HUES48 (cell line): ENCODE results near the gene USP35.

ENCODE experiments used
- H3K27ac ChIP-seq: one replicate; pipeline ENCODE4 v1.7.0; 2013; ENCODE audit warnings: low read depth, low read length, inconsistent platforms
- H3K27me3 ChIP-seq: 2 replicates; pipeline ENCODE4 v1.6.1; 2013; ENCODE audit warnings: mild to moderate bottlenecking, low read length; ENCODE audit not compliant: control insufficient read depth, insufficient read depth
- H3K36me3 ChIP-seq: 2 replicates; pipeline ENCODE4 v1.6.1; 2013; ENCODE audit warnings: low read length; ENCODE audit not compliant: control insufficient read depth, insufficient read depth
- H3K4me1 ChIP-seq: 2 replicates; pipeline ENCODE4 v1.6.1; 2013; ENCODE audit warnings: mild to moderate bottlenecking, low read length; ENCODE audit not compliant: control insufficient read depth, insufficient read depth
- H3K4me3 ChIP-seq: 2 replicates; pipeline ENCODE4 v1.5.1; 2013; ENCODE audit warnings: mild to moderate bottlenecking, low read depth, low read length
- H3K9ac ChIP-seq: 2 replicates; pipeline ENCODE4 v1.6.1; 2013; ENCODE audit warnings: mild to moderate bottlenecking, low read depth, low read length, moderate library complexity
- H3K9me3 ChIP-seq: 2 replicates; pipeline ENCODE4 v1.6.1; 2013; ENCODE audit warnings: low read length; ENCODE audit not compliant: control insufficient read depth, insufficient read depth

USP35 gene

DNA sequence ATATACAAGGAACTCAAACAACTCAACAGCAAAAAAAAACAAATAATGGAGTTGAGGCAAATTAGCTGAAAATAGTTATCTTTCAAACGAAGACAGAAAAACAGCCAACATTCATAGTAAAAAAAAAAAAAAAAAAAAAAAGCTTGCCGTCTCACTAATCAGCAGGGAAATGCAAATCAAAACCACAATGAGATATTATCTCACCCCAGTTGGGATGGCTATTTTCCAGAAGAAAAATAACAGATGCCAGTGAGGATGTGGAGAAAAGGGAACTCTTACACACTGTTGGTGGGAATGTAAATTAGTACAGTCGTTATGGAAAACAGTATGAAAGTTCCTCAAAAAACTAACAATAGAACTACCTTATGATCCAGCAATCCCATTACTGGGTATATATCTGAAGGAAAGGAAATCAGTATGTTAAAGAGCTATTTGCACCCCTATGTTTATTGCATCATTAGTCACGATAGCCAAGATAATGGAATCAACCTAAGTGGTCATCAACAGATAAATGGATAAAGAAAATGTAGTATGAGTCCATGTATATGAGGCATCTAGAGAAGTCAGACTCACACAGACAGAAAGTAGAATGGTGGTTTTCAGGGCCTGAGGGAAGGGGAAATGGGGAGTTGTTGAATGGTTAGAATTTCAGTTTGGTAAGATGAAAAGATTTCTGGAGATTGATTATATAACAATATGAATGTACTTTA lies 56.0 kb downstream of the USP35 start:
- H3K36me3 ChIP-seq: no peaks in the 10 kb centered on the region; the same call in 1 of the 2 replicates
- H3K9me3 ChIP-seq: no peaks in the 10 kb centered on the region
- H3K27ac ChIP-seq: no peak overlapping the region
- H3K27me3 ChIP-seq: no peaks in the 10 kb centered on the region
- H3K9ac ChIP-seq: no peak overlapping the region
- no peaks in the 10 kb centered on the region for H3K4me1 ChIP-seq
- no peak overlapping the region for H3K4me3 ChIP-seq

DNA sequence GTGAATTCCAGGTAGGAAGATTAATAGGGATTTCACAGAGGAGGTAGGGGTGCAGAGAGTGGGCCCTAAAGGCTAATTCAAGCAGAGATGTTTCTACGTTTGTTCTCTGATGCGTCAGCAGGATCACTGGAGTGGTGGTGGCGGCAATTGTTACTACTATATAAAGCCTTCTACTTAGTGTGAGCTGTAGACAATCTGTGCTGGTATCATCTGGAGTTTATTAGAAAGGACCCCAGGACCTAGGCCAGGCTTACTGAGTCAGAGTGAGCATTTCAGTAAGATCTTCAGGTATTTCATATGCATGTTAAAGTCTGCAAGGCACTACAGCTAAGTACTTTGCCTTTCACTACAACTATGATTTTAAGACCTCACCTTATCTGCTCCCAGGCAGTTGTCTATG lies 59.5 kb downstream of the USP35 start:
- H3K9ac ChIP-seq: no peak overlapping the region
- H3K4me1 ChIP-seq: no peaks in the 10 kb centered on the region
- no peaks in the 10 kb centered on the region for H3K27me3 ChIP-seq
- H3K27ac ChIP-seq: no peak overlapping the region
- no peak overlapping the region for H3K4me3 ChIP-seq
- H3K9me3 ChIP-seq: no peaks in the 10 kb centered on the region
- no peaks in the 10 kb centered on the region; the same call in 1 of the 2 replicates for H3K36me3 ChIP-seq

DNA sequence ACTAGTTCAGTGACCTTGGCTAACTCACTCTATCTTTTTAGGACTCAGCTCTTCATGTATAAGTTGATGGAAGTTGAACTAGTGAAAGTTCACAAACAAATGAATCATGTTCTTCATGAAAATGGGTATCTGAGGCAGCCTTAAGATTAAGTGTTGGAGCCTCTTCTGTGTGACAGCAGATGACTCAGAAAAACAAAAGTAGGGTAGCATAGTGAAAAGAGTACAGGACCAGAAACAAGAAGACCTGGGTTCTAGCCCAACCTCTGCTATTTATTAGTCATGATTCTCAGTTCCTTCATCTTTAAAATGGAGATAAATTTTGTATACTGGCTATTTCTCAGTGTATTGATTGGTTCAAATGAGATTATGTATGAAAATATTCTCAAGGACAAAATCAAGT lies 60.2 kb downstream of the USP35 start:
- H3K4me1 ChIP-seq: no peaks in the 10 kb centered on the region
- H3K36me3 ChIP-seq: no peaks in the 10 kb centered on the region; the same call in 1 of the 2 replicates
- H3K9ac ChIP-seq: no peak overlapping the region
- no peaks in the 10 kb centered on the region for H3K27me3 ChIP-seq
- H3K27ac ChIP-seq: no peak overlapping the region
- no peak overlapping the region for H3K4me3 ChIP-seq
- H3K9me3 ChIP-seq: no peaks in the 10 kb centered on the region

DNA sequence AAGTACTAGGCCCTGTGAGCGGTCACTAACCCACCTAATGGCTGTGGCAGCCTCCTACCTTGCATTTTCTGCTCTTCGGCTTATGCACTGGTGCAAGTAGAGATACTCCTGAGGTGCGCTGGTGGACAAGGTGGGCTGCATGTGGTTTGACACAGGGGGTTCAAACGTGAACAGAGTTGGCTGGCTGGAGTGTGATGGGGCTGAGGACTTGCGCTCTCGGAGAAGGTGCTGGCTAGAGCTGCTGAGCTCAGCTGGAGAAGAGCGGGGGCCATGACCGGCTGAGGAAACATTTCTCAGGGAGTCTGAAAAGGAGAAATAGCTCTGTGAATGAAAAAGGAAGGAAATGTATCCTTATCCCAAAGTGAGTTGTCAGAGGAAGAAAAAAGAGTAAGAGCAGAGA lies 61.4 kb downstream of the USP35 start:
- Histone ChIP-seq H3K9me3 (no peaks in the 10 kb centered on the region), H3K27me3 (no peaks in the 10 kb centered on the region), H3K36me3 (no peaks in the 10 kb centered on the region; the same call in 1 of the 2 replicates), H3K4me3 (no peak overlapping the region), H3K9ac (no peak overlapping the region), H3K4me1 (no peaks in the 10 kb centered on the region), H3K27ac (no peak overlapping the region)

DNA sequence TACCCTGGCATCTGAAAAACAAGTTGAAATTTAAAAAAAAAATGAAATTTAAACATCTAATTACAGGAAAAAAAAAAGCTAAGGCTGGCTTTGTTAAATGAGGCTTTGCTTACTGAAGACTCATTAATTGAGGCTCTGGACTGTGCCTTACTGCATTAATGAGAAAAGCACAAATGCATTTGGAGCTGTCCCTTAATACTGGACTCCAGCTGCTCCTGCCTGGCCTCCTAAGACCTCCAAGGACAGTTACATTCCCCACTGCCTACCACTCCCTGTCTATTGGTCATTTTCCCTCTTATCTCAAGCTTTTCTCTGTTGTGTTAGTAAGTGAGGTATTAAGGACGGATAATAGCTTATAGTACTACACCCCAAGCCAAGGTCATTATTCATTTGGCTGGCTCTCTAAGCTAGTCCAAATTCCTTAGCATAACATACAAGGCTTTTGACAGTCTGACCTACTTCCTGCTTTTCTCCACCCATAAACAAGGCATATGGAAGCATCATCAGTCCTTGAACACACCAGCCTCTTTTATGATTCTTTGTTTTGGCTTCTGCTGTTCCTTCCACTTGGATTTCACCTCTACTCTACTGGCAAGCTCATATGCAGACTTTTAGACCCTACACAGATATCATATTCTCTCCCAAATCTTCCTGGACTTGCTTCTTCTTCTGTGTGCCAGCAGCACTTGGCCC lies 62.5 kb downstream of the USP35 start:
- H3K27me3 ChIP-seq: no peaks in the 10 kb centered on the region
- H3K4me1 ChIP-seq: no peaks in the 10 kb centered on the region
- H3K27ac ChIP-seq: no peak overlapping the region
- H3K36me3 ChIP-seq: no peaks in the 10 kb centered on the region; the same call in 1 of the 2 replicates
- no peak overlapping the region for H3K4me3 ChIP-seq
- H3K9ac ChIP-seq: no peak overlapping the region
- H3K9me3 ChIP-seq: no peaks in the 10 kb centered on the region

DNA sequence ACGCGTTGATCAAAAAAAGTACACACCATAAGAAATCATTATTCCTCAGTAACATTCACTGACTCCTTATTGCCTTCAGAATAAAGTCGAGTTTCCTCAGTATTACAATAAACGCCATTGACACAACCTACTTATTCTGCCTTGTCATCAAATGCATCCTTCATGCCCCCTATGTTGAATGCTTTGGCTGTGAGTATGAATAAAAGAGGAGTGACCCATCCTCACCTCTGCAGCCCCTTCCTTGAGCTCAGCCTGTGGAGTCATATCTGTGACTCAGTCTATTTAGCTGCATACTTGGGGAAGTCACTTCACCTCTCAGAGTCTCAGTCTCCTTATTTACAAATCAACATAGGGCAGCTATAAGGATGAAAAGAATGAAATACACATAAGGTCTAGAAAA lies 65.1 kb downstream of the USP35 start:
- H3K4me3 ChIP-seq: no peak overlapping the region
- H3K27me3 ChIP-seq: no peaks in the 10 kb centered on the region
- no peaks in the 10 kb centered on the region for H3K9me3 ChIP-seq
- no peak overlapping the region for H3K9ac ChIP-seq
- H3K27ac ChIP-seq: no peak overlapping the region
- H3K36me3 ChIP-seq: no peaks in the 10 kb centered on the region; the same call in 1 of the 2 replicates
- no peaks in the 10 kb centered on the region for H3K4me1 ChIP-seq

DNA sequence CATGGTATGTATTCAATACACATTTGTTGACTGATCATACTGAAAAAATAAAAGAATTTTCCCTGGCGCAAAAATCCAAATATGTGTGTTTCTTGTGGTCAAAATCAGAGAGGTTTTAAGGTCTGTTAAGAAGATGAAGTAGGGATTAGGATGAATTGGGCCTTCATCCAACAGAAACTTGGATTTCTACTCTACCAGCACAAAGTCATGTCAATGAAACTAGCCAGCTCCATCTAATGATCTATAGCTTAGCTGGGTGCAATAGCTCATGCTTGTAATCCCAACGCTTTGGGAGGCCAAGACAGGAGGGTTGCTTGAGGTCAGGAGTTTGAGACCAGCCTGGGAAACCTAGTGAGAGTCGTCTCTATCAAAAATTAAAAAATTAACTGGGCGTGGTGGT lies 65.5 kb downstream of the USP35 start:
- no peaks in the 10 kb centered on the region for H3K4me1 ChIP-seq
- no peak overlapping the region for H3K27ac ChIP-seq
- H3K27me3 ChIP-seq: no peaks in the 10 kb centered on the region
- H3K36me3 ChIP-seq: no peaks in the 10 kb centered on the region; the same call in 1 of the 2 replicates
- H3K9me3 ChIP-seq: no peaks in the 10 kb centered on the region
- H3K9ac ChIP-seq: no peak overlapping the region
- no peak overlapping the region for H3K4me3 ChIP-seq

DNA sequence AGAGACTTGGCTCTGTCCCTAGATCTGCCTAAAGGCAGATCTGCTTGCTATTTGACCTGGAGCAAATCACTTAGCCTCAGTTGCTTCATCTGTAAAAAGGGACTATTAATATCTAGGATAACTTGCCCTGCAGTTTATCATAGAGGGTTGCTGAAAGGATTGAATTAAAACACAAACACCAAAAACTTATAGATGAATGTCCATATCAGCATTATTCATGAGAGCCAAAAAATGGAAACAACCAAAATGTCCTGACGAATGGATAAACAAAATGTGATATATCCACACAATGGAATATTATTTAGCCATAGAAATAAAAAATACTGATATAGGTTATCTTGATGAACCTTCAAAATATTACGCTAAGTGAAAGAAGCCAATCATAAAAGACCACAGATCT lies 67.2 kb downstream of the USP35 start:
- Histone ChIP-seq H3K27ac (no peak overlapping the region), H3K27me3 (no peaks in the 10 kb centered on the region), H3K4me1 (no peaks in the 10 kb centered on the region), H3K9ac (no peak overlapping the region), H3K4me3 (no peak overlapping the region), H3K9me3 (no peaks in the 10 kb centered on the region), H3K36me3 (no peaks in the 10 kb centered on the region)

DNA sequence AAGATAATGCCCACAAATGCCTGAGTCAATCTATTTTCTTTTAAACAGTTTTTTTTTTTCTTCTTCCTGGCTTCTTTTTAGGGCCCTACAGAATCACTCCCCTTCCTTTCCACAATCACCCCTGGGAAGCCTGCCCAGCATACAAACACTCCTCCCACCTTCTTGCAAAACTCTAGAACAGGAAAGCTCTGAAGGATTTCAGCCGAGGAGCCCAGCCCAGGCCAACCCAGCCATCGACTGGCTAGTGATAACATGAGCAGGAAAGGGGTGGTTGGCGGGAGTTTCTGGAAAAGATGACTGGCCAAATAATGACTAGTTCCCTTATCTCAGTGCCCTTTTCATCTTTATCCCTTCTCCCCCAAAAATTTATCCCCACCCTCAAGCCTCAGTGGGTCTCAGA lies 68.2 kb downstream of the USP35 start:
- Histone ChIP-seq H3K27ac (no peak overlapping the region), H3K4me3 (no peak overlapping the region), H3K4me1 (peaks cover 9% of the 10 kb centered on the region), H3K9ac (no peak overlapping the region), H3K9me3 (no peaks in the 10 kb centered on the region), H3K36me3 (no peaks in the 10 kb centered on the region), H3K27me3 (no peaks in the 10 kb centered on the region)

DNA sequence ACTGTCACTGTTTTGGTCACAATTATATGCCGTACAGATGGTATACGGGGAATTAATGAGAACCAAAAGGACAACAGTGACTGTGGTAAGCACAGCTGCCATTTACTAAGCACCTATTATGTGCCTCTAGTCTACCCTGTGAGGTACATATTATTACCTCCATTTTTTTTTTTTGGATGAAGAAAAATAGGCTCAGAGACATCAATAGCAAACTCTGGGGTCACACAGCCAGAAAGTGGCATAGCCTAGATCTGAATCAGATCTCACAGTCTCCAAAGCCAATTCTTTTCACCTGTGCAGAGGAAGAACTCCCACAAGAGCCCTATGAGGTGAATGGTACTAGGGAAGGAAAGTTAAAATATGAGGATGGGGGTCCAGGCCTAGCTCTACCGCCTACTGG lies 68.9 kb downstream of the USP35 start:
- Histone ChIP-seq H3K27ac (no peak overlapping the region), H3K27me3 (no peaks in the 10 kb centered on the region), H3K4me1 (peaks cover 9% of the 10 kb centered on the region), H3K9ac (no peak overlapping the region), H3K36me3 (no peaks in the 10 kb centered on the region), H3K9me3 (no peaks in the 10 kb centered on the region), H3K4me3 (no peak overlapping the region)

DNA sequence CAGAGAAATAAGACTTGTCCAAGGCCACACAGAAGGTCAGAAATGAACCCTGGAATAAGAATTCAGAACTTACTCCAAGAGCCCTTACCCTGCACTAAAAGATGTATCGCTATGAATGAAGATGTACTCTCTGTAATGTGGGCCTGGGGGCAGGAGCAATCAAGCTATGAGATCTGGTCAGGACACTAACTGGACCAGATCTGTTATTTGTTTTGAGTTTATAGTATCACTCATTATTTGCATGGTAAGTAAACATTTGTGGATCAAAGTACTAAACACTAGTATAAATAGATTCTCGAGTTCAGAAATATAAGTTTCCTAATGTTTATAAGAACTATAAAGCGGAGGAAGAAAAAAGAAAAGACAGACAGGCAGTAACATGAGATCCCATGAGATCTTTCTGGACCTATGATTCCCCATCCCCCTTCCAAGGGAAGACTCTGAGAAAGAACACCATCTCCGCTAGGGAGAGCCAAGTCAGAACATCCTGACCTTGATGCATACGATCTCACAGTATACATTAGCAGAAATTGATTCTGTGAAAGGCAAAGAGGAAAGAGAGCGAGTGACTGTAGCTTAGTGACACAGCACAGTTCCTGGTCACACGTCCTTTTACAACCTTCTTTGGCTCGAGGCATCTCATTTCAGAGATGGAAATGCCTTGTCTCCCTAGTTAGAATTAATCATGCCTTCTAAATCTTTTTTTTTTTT lies 71.2 kb downstream of the USP35 start:
- Histone ChIP-seq H3K27me3 (no peaks in the 10 kb centered on the region), H3K9ac (no peak overlapping the region), H3K9me3 (no peaks in the 10 kb centered on the region), H3K4me1 (peaks cover 9% of the 10 kb centered on the region), H3K36me3 (no peaks in the 10 kb centered on the region), H3K4me3 (no peak overlapping the region), H3K27ac (no peak overlapping the region)
